HG02885 (cell line): ENCODE measurements around the gene ATP4B.

Experiments
- ATAC-seq: cut with Tn5 transposase; IDR thresholded peaks from one replicate; pipeline ENCODE4 v1.9.1; 2021; ENCODE audit warnings: mild to moderate bottlenecking; ENCODE audit not compliant: unreplicated experiment, poor library complexity

Gene ATP4B

DNA sequence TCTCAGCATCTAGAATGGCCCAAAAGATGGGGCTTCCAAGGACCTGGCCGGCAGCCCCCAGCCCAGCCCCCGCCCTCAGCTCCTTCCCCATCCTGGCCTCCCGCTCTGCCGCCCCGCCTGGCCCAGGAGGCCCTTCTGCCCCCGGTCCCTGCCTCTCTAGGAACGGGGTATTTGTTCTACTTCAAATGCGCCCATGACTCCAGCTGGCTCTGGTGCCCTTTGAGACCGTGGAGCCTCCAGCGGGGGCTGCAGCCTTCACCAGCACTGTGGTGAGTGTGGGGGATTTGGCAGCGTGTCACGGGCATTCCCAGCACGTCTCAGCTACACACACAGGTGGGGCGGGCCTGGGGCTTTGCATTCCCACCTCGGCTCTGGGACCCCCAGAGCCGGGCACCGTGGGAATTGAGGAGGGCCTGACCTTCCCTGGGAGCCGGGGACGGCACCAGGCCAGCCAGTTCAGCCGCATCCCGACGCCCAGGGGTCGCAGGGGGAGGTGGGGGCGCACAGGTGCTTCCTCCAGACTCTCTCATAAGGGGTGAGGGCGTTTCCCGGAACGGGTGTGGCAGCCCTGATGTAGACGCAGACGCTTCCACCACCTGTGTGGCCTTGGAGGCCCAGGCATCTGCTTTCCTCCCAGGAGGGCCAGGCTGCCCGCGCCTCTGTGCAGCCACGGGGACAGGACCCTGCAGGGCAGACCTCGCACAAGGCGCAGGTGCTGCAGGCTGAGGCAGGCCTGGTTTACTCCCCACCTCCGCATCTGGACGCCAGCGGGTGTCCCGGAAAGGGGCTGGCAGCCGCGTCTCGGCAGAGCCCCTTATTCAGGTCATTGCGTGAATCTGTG is 947 bp downstream of the ATP4B start:
- ATAC-seq: no peak

DNA sequence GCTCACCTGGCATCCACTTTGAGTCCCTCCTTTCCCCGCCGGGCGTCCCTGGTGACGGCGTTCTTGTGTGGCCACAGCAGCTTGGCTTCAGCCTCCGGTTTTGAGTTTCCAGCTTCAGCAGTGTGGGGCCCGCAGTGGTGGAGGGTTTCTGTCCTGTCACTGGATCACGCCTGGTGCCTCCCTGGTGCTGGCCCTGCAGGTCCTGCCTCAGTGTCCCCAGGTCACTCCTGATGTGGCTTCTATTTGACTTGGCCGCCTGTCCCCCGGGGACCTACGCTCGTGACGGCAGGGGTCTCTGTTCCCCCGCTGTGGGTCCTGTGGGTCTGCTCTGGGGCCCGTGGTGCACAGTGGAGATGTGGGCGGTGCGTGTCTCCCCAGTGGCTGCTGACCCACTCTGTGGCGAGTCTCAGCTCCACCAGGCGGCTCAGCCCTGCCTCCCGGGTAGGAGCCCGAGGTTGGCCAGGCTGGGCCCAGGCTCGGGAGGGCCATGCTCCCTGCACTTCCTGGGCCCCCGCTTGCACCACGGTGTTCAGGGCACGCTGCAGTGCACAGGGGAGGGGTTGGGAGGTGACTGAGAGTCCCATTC is 1.9 kb downstream of the ATP4B start:
- ATAC-seq: no peak

DNA sequence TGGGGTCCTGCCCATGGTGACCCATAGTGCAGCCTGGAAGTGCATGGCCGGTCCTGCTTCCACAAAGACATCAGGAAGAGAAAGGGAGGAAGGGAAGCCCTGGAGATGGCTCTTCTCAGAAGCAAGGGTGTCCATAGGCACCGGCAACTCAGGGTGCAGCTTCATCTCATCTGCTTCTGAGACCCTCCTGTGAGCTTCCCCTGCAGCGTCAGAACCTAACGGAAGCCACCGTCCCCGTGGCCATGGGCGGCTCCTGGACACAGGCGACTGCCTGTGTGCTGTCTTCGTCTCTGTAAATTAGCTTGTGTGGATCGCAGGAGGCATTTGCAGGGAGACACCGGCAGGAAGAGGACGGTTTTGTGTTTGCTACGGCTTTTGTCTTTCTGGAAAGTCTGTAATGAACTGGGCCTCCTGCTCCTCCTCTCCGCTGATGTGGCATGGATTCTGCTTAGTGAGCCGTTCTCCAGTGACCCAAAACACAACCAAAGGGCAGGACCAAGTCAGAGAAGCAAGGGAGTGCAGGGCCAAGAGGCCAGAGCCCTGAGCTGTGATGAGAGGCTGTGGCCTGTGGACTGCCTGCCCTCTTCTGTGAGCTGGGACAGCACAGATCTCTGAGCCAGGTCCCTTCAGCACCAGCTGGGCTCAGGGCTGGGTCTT is 2.5 kb downstream of the ATP4B start:
- no peak for ATAC-seq

GRCh38 chr13:113654591-113655345 is 3.2 kb downstream of the ATP4B start:
- no peak for ATAC-seq

GRCh38 chr13:113654175-113654560 is 3.8 kb downstream of the ATP4B start:
- ATAC-seq: no peak

GRCh38 chr13:113653264-113654174 is 4.5 kb downstream of the ATP4B start:
- no peak for ATAC-seq

- ATAC-seq: no peak
These were observed 5.4 kb downstream of the ATP4B start for GRCh38 chr13:113652404-113653263.

DNA sequence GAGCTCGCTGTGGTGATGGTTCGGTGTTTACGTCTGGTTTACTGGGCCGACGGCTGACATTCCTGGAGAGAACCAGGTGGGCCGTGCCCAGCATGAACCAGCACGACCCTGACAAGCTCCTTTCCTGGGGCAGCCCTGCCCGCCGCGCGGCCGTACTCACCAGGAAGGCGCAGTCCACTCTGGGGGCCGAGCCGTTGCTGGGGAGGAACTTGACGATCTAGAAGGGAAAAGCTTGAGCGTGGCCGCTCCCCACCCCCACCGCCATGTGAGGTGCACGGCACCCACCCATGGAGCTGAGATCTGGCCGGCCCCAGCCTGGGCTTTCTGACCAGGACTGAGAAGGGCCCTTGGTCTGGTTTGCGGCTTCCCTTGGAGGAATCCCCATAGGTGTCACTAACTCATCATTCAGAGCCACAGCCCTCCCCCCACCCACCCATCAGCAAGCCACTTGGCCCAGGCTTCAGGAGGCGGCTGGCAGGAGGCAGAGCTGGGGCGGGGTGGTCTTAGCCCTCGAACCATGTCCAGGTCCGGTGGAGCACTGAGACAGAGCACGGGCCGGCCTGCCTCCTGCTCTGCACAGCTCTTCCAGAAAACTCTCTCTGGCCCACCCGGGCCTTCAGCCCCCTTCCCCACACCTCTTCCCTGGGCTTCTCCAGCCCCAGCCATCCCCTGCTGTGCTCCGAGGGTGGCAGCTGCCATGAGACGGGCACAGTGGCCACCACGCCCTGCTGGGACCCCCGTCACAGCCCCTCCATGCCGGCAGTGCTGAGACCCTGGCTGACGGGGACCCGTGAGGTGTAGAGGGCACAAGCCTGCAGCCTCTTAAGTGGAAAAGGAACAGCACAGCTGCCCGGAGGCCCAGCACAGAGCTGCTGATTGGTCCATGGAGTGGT is 6.2 kb downstream of the ATP4B start:
- ATAC-seq: no peak

GRCh38 chr13:113650731-113651148 is 7.3 kb downstream of the ATP4B start:
- ATAC-seq: no peak

DNA sequence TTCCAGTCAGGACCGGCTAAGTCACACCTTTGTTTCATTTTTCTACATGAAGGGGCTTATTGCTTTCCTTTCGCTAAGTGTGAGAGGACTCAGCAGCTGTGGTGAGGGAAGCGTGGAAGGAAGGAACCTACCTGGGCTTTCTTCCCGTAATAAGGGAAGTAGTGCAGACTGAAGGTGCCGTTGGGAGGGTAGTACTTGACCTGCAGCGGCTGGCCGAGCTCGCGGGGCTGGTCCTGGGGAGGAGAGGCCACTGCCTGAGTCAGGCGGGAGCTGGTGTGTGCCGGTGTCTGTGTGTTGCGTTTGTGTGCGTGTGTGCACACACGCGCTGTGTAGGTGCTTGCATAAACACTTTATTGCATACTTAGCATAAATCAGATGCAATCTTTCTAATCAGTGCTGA is 7.7 kb downstream of the ATP4B start:
- no peak for ATAC-seq

- ATAC-seq: no peak
These were observed 8.8 kb downstream of the ATP4B start for GRCh38 chr13:113649212-113649611.

- ATAC-seq: no peak
These were observed 9.8 kb downstream of the ATP4B start for GRCh38 chr13:113648216-113648610.

- ATAC-seq: no peak
These were observed 10.4 kb downstream of the ATP4B start for GRCh38 chr13:113647351-113648215.

DNA sequence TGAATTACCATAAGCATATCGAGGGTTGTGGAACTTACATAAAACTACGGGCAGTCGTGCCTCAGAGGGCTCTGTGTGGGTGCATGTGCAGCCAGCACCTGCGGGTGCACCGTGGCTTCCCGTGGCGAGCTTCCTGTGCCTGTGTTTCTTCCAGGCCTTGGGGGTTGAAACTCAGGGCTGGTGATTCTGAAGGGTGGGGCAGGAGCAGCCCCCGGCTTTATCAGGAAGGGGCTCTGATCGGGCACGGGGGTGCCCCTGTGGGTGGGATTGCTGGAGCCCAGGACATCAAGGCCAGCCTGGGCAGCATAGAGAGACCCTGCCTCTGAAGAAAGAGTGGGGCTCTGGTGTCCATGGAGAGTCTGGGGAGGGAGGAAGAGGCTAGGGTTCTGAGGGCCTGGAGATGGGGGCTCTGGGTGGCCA is 11.1 kb downstream of the ATP4B start:
- no peak for ATAC-seq

DNA sequence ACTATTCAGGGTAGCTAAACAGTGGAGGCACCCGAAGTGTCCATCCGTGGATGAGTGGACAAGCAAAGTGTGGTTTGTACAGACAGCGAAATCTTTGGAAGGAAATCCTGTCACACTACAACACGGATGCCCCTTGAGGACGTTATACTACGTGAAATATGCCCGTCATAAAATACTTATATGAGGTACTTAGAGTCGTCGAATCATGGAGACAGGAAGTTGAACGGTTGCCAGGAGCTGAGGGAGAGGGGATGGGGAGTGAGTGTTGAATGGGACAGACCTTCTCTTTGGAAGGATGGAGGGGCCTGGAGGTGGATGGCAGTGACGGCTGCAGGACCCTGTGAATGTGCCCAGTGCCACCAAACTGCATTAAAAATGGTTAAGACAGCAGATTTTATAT is 11.6 kb downstream of the ATP4B start:
- ATAC-seq: no peak

GRCh38 chr13:113645329-113645728 is 12.7 kb downstream of the ATP4B start:
- ATAC-seq: no peak

DNA sequence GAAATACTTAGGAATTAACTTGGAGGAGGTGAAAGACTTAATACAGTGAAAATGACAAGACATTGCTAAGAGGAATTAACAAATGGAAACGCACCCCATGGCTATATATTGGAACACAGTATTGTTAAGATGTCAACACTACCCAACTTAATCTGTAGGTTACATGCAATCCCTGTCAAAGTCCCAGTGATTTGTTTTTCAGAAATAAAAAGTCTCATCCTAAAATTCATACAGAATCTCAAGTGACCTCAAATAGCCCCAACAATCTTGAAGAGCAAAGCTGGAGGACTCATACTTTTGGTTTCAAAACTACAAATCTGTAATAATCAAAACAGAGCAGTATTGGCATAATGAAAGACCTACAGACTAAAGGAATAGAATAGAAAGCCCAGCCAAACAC is 13.2 kb downstream of the ATP4B start:
- ATAC-seq: no peak
